Fibroblast of skin of left quadriceps (primary cell): ENCODE results near the gene DYNC1I1.
A peak's percentile ranks its signal among the peaks of the same experiment; 100 is the strongest.

Source experiments
- DNase-seq, 2 experiments: peaks; one replicate each; pipeline ENCODE4 v3.0.0-alpha.2; 2013; ENCODE audit warnings: low read depth in 2 of 2

Gene DYNC1I1

DNA sequence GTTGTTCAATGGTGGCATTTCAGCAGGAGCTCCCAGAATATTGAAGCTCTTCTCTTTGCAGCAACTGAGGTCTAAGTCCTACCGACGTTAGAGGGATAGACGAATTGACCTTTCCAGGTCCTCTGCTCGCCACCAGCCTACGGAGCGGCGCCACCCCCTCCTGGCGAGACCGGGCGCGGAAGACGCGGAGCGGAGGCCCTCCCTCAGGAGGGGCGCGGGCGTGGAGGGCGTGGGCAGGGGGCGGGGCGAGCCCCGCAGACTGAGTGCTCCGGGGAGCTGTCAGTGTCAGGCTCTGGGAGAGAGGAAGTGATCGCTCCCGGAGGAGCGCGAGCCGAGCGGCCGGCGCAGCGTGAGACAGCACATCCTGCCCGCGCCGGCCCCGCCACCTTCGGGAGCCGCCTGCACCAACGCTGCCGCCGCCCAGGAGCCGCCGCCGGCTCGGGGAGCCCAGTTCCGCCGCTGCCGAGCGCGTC is at the start of gene DYNC1I1:
TSS of gene DYNC1I1 (plus strand) at position 257 of the 473 bp plus-strand sequence. CDS start 32,176 bp downstream, outside the sequence.
- DNase-seq = peak; percentile 12 to 17

DNA sequence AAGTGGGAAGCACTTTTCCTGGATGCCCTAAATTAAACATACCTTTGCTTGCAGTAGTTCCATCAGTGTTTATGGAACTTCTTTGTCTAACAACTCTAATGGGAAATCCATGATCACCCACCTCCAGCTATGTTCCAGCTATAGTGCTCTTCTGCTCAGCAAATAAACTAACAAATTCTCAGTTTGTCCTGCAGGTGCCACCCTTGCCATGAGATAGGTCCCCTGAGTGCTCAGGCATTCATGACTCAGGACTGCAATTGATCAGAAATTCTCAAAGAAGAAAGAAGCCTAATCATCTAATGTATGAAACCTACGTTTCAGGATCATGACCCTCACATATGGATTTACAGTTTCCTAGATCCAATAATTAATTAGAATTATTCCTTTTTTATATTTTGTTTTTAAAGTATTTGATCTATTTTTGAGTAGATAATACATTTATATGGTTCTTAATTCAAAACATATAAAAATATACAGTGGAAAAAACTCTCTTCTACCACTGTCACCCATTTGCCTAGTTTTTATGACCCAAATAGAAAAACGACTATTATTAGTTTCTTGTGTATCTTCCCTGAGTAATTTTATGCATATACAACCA is 48.7 kb upstream of the DYNC1I1 start:
- DNase-seq = peak in 1 of 2 experiments; percentile 2

DNA sequence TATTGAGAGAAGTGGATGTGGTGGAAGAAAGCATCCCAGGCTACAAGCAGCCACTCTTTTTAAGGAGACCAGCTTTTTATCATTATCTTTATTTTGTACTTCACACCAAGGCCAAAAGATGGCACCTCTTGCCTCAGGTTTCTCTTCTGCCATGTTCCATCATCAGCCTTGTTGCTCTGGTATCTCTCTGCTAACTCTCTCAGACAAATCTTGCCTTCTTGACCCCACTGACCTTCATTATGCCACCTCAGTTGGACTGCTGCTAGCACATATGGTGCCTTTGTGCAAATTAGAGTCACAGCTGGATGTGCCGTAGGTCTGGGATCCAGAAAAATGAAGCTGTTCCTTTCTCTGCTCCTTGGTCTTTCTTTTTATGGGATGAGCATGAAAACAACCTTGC is 47.1 kb upstream of the DYNC1I1 start:
- no peak for DNase-seq

- DNase-seq = no peak
These were observed 41.7 kb upstream of the DYNC1I1 start for GRCh38 chr7:95730493-95731280.

DNA sequence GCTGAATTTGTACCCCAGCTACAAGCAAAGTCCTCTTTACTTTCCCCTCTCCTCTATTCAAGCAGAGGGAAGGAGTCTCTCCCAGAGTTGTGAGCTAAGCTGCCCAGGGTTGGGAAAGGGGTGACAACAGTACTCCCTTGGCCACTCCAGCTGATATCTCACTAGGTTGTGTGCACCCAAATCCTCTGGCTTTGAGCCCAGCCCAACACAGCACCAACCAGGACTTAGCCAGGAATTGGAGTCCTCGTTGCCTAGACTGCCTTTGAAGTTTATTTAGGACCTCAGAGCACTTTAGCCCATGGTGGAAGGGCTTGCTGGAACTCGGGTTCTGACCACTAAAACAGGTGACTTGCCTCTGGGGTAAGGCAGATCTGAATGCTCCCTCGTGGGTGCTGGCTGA is 35.7 kb upstream of the DYNC1I1 start:
- no peak for DNase-seq

DNA sequence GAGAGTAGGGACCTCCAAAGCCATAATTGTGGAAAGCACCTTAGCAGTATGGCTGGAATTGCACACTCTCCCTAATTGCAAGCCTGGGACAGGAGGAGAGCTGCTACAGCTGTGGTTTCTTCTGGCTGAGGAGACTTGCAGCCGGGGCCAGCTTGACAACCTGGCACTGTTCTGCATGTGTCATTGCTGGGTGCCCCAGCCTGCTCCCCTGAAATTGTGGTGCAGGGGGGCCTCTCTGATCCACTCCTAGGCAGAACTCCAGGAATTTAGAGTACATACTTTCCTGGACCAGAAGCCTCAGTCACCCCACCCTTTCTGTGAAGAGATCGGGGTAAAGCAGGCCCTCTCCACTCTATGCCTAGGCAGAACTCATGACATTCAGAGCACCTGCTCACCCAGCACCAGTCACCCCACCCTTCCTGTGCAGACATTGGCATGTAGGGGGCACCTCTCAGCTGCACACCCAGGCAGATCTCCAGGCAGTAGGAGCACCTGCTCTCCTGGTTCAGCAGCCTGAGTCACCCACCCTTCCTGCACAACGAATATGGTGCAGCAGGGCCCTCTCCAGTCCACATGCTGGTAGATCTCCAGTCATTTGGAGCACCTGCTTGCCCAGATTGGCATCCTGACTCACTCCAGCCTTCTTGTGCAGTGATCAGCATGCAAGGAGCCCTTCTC is 34.4 kb upstream of the DYNC1I1 start:
- DNase-seq = no peak

DNA sequence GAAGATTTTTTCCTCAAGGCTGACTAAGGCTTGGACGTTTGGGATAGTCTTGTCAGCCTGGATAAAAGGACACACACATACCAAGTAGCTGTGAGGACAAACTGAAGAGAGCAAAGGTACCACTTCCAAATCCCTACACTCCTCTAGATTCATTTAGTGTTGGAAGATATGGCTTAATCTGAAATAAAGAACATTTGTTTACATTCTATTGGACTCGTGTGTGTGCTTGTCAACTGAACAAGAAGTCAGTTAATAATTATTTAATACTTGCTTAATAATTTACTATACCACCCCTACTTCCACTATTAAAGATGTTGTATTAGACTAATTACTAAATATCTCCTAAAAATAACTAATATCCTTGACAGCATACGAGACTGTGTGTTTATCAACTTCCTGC is 23.3 kb upstream of the DYNC1I1 start:
- no peak for DNase-seq

GRCh38 chr7:95749515-95749914 is 22.8 kb upstream of the DYNC1I1 start:
- DNase-seq = no peak

DNA sequence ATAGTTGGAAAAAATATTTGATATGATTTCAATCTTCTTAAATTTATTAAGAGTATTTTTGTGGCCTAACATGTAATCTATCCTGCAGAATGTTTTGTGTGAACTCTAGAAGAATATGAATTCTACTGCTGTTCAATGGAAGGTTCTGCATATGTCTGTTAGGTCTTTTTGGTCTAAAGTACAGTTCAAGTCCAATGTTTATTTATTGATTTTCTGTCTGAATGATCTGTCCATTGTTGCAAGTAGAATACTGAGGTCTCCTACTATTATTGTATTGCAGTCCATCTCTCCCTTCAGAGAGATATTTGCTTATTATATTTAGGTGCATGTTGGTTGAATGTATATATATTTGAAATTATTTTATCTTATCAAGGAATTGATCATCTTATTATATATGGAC is 18.9 kb upstream of the DYNC1I1 start:
- DNase-seq = no peak

GRCh38 chr7:95755277-95755934 is 16.9 kb upstream of the DYNC1I1 start:
- DNase-seq = no peak

- DNase-seq = no peak
These were observed 14.2 kb upstream of the DYNC1I1 start for GRCh38 chr7:95758187-95758586.

GRCh38 chr7:95766086-95766485 is 6.3 kb upstream of the DYNC1I1 start:
- no peak for DNase-seq

DNA sequence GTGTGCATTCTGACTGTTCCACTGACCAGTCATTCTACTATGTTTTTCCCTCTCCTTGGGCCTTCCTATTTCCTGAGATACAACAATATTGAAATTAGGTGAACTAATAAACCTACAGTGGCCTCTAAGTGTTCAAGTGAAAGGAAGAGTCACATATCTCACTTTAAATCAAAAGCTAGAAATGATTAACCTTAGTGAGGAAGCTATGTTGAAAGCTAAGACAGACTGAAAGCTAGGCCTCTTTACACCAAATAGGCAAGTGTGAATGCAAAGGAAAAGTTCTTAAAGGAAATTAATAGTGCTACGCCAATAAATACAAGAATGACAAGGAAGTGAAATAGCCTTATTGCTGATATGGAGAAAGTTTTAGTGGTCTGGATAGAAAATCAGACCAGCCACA is 5.7 kb upstream of the DYNC1I1 start:
- DNase-seq = no peak

DNA sequence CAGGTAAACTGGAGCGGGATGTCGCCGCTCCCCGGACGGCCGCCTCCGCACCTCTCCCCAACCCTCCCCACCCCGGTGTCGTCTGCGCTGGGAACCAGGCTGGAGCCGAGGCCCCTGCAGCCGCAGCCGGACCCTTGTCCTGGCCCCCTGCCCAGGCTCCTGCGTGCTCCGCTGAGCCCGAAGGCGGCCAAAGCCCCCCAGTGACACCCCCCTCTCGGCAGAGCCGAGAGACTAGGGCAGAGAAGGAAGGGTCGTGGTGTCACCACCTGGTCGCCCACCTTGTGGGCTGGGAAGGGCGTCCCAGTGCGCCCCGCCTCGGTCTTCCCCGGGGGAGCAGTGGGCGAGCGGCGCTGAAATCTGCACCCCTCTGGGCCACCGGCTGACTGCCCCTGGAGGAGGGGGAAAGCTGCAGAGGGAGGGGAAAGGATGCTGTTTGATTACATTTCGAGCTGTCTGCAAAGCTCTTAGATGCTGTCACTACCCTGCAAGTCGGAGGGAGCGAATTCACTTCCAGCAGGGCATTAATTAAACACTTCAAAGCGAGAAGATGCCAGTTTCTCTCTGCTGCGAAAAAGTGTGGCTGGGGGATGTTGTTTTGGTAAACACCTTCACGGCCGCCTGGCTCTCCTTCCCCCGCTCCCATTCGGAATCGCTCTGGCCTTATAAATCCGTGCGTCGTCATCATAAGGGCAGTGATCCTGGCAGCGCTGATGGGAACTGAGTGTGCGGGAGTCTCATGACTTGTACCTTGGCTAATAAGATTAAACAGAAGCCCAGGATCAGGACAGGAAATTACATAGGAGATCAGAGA is 622 bp downstream of the DYNC1I1 start:
- no peak for DNase-seq

DNA sequence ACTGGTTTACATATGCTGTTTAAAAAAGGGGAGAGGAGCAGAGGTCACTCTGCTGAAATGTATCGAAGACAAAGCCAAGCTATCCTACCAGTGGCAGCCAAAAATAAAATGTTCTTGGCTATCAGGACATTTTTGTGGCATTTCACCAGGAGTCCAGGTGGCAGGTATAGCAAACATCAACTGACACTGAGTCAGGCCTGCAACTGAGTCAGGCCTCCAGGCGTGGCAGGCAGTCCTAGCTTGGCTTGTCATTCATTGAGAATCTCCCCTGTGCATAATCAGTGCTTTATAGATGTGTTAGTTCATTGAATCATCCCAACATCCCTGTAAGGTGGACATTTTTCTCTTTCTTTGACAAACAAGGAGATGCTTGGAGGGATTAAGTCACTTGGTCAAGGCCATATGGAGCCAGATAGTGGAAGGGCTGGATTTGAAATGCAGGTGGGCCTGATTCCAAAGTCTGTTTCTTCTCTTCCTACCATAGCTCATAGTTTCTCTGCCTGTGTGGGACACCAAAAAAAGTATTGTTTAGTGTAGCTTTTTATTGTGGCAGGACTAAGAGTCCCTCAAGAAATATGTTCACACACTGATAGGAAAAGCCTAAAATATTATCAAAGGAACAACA is 4.3 kb downstream of the DYNC1I1 start:
- DNase-seq = no peak

- DNase-seq = no peak
These were observed 4.9 kb downstream of the DYNC1I1 start for GRCh38 chr7:95777269-95777668.

GRCh38 chr7:95780665-95781064 is 8.3 kb downstream of the DYNC1I1 start:
- DNase-seq = no peak

- DNase-seq = no peak
These were observed 9.7 kb downstream of the DYNC1I1 start for GRCh38 chr7:95781961-95782586.

- no peak for DNase-seq
These were observed 12.4 kb downstream of the DYNC1I1 start for GRCh38 chr7:95784796-95785195.

GRCh38 chr7:95788258-95788657 is 15.9 kb downstream of the DYNC1I1 start:
- no peak for DNase-seq
